ENCODE results near the gene TIGAR. TPM values are rescaled to one million over a fixed set of nuclear protein-coding genes. Genes with fewer than 3 reads are reported as not detected.

TIGAR gene
- total RNA-seq, 1 donor from 2014 or later, result 11.0 TPM

DNA sequence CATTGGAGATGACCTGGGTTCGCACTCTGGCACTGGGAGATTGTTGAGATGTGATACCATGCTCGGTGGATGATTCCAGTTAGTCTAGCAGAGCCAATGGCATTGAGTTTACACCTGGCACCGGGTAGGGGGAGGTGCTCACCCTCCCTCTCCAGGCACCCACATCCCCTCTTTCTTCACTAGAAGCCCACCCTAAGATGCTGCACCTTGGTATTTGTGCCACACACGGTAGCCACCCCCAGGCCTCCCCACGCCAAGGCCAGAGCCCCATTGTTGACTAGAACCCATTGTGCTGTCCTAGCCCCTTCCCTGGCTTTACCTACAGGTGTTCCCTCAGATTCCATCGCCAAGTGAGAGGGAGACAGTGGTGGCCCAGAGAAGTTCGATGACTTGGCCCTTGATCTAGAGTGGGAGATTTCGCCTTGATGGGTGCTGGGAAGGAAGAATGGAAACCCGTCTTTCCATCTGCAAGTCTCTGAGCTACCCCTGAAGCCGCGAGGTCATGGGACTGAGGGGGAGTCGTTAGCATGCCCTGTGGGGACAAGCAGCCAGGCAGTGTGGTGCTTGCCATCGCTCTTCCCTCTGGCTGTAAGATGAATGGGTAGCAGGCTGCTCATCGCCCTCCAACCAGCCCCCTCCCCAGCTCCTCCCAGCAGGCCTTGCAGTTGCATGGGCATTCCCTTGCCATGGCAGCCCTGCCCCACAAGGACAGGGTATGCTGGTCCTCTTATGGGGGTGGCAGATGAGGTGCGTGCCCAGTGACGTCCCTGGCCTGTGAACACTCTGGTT is 38.7 kb upstream of the TIGAR start:
- intact Hi-C loops (cut with micrococcal nuclease), result no loop called here

GRCh38 chr12:4282892-4283511 is 38.0 kb upstream of the TIGAR start:
- intact Hi-C loops (cut with micrococcal nuclease), result no loop called here

- intact Hi-C loops (cut with micrococcal nuclease), result no loop called here
These were observed 37.3 kb upstream of the TIGAR start for GRCh38 chr12:4283512-4284255.

- intact Hi-C loops (cut with micrococcal nuclease), result no loop called here
These were observed 36.7 kb upstream of the TIGAR start for GRCh38 chr12:4284306-4284705.

DNA sequence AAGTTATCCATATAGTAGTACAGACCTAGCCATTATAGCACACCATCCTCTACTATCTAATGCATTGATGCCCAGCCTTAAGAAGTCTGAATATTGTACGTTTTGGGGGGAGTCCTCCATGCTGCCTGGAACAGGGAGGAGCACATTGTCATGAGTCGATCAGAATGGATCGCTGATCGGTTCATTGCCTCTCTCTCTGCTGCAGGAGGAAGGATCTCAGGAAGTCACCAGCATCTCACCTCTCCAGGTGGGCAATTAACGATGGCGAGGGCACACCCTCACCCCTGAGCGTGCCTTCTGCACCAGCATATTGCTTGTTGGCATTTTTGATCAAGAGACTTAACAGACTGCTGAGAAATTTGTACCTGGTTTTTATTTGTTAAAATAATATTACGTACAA is 35.9 kb upstream of the TIGAR start:
- intact Hi-C loops (cut with micrococcal nuclease), result no loop called here

- intact Hi-C loops (cut with micrococcal nuclease), result no loop called here
These were observed 34.8 kb upstream of the TIGAR start for GRCh38 chr12:4286228-4286627.

DNA sequence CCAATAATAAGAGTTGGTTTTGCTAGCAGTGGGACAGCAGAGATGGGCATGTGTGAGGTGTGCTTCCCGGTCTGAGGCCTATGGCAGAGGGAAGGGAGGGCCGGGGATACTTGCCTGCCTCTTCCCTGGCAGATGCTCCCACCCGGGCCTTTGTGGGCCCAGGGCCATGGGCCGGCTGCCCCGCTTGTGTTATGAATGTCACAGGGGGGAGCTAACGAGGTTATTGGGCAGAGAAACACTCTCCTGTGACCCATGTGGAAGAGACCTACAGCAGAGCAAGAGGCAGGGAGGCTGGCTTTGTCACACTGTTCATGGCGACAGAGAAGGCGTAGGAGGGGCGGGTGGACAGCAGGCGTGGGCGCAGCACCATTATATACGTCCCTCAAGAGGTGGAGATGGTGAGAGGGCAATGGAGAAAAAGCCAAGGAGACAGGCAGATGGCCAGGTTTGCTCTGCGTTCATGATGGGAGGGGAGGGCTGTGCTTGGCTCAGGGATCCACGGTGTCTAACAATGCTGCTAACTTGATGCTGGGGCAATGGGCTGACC is 34.2 kb upstream of the TIGAR start:
- intact Hi-C loops (cut with micrococcal nuclease), result no loop called here

- intact Hi-C loops (cut with micrococcal nuclease), result no loop called here
These were observed 33.4 kb upstream of the TIGAR start for GRCh38 chr12:4287325-4288211.

GRCh38 chr12:4288296-4289131 is 32.5 kb upstream of the TIGAR start:
- intact Hi-C loops (cut with micrococcal nuclease), result no loop called here

DNA sequence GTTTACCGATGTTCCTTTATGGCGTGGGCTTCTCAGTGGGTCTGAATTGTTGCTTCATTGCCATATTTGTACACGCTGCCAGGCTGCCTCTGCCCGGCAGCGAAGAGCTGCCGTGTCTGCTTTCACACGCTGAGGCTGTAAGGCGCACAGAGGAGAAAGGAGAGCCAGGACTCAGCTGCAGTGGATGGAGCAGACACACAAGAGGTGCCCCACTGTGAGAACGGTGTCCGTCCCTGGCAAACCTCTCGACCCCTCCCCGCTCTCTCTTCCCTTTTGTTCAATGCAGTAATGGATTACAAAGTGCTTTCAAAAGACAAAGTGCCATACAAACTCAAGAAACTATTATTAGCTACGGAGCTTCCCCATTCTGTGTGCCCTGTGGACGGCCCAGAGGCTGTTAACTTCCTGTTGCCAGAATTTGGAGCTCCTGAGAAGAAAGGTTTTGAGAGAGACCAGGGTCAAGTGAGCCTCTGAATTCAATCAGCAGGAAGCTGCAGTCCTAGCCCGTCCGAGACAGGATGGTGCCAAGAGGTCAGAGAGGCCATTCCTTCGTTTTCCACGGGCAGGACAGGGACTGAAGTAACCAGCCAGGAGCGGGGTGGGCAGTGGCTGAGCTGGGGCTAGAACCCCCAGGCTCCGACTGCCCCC is 31.7 kb upstream of the TIGAR start:
- intact Hi-C loops (cut with micrococcal nuclease), result no loop called here

- intact Hi-C loops (cut with micrococcal nuclease), result no loop called here
These were observed 30.8 kb upstream of the TIGAR start for GRCh38 chr12:4289998-4290790.

GRCh38 chr12:4292341-4293073 is 28.5 kb upstream of the TIGAR start:
- intact Hi-C loops (cut with micrococcal nuclease), result no loop called here

GRCh38 chr12:4293299-4293965 is 27.6 kb upstream of the TIGAR start:
- intact Hi-C loops (cut with micrococcal nuclease), result no loop called here

- intact Hi-C loops (cut with micrococcal nuclease), result no loop called here
These were observed 27.0 kb upstream of the TIGAR start for GRCh38 chr12:4293966-4294505.

DNA sequence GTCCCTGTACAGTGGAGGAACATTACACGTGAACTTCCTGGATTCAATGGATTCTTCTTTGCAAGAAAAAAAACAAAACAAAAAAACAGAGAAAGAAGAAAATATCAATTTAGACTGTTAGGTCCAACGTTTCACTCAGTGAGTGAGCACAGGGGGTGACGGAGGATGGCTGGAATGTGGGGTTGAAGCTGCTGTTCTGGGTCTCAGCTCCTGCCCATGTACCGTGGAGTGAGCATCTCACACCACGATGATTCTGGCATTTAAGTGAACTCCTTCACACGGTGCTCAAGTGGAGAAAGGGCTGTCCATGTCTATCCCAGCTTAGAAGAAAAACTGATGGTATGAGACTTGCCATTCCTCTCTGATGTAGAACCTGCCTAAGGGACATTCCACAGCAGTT is 24.3 kb upstream of the TIGAR start:
- intact Hi-C loops (cut with micrococcal nuclease), result no loop called here

DNA sequence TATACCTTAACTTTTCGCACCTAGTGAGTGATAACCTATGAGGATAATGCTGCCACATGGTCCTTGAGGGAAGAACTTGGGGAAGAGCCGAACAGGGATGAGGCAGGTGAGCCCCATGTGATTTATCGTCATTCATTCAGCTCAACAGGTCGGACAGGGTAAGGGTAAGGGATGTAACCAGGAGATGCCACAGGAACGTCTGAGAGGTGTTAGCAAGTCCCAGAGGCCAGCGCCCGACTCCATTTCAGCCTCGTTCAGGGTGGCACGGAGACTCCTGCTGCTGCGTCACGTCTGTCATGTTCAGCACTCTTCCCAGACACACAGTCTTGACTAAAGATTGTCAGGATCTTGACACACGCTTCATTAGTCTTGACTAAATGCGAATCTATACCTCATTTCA is 23.4 kb upstream of the TIGAR start:
- intact Hi-C loops (cut with micrococcal nuclease), result no loop called here

DNA sequence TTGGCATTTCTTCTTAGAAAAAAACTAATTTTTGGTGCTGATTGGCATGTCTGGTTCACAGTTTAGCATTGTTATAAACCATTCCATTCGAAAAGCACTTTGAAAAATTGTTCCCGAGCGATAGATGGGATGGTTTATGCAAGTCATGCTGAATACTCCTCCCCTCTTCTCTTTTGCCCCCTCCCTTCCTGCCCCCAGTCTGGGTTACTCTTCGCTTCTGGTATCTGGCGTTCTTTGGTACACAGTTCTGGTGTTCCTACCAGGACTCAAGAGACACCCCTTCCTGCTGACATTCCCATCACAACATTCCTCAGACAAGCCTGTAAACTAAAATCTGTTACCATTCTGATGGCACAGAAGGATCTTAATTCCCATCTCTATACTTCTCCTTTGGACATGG is 20.1 kb upstream of the TIGAR start:
- intact Hi-C loops (cut with micrococcal nuclease), result no loop called here
